HG03039 (cell line): ENCODE data around the gene GZMM.

Experiments used
- ATAC-seq: cut with Tn5 transposase; IDR thresholded peaks from one replicate; pipeline ENCODE4 v1.9.1; 2021; ENCODE audit warnings: mild to moderate bottlenecking, moderate library complexity; ENCODE audit not compliant: unreplicated experiment

The GZMM gene

GRCh38 chr19:533364-534058 is 10.3 kb upstream of the GZMM start:
- ATAC-seq: no peak

- ATAC-seq: no peak
Measured at GRCh38 chr19:534088-534487, 9.8 kb upstream of the GZMM start.

GRCh38 chr19:535017-535835 is 8.6 kb upstream of the GZMM start:
- no peak for ATAC-seq

- ATAC-seq: no peak
Measured at GRCh38 chr19:536031-536880, 7.6 kb upstream of the GZMM start.

GRCh38 chr19:536881-537404 is 6.9 kb upstream of the GZMM start:
- no peak for ATAC-seq

- ATAC-seq: no peak
Measured at GRCh38 chr19:538641-539428, 5.0 kb upstream of the GZMM start.

GRCh38 chr19:539429-540030 is 4.3 kb upstream of the GZMM start:
- no peak for ATAC-seq

GRCh38 chr19:540867-541637 is 2.8 kb upstream of the GZMM start:
- no peak for ATAC-seq

GRCh38 chr19:541699-542098 is 2.2 kb upstream of the GZMM start:
- no peak for ATAC-seq

- no peak for ATAC-seq
Measured at GRCh38 chr19:542173-542866, 1.5 kb upstream of the GZMM start.

GRCh38 chr19:547117-547516 is 3.3 kb downstream of the GZMM start:
- ATAC-seq: no peak

GRCh38 chr19:547836-548720 is 4.2 kb downstream of the GZMM start:
- no peak for ATAC-seq

GRCh38 chr19:548886-549830 is 5.3 kb downstream of the GZMM start:
- ATAC-seq: no peak

GRCh38 chr19:554817-555216 is 11.0 kb downstream of the GZMM start:
- ATAC-seq: no peak

- ATAC-seq: no peak
Measured at GRCh38 chr19:555474-555808, 11.6 kb downstream of the GZMM start.

- ATAC-seq: no peak
Measured at GRCh38 chr19:556611-557382, 12.9 kb downstream of the GZMM start.
